Ovary (tissue), 3 donors: Measurements from ENCODE around the gene AUTS2.

Experiments used
- CTCF ChIP-seq, 3 donors: fragments of 450-650 bp in 2 of 3; fragments of 200-600 bp in 1 of 3; IDR thresholded peaks; one replicate each; pipeline versions ENCODE4 v1.5.1 to v1.8.0; 2016 to 2022; ENCODE audit warnings: antibody characterized with exemption in 3 of 3, mild to moderate bottlenecking in 1 of 3
- POLR2A ChIP-seq: fragments of 450-650 bp; IDR thresholded peaks from one replicate; pipeline ENCODE4 v1.6.1; 2017; ENCODE audit warnings: antibody characterized with exemption, mild to moderate bottlenecking, moderate library complexity
- donor health status: DM: no; HTN: no; CAD: no.

DNA sequence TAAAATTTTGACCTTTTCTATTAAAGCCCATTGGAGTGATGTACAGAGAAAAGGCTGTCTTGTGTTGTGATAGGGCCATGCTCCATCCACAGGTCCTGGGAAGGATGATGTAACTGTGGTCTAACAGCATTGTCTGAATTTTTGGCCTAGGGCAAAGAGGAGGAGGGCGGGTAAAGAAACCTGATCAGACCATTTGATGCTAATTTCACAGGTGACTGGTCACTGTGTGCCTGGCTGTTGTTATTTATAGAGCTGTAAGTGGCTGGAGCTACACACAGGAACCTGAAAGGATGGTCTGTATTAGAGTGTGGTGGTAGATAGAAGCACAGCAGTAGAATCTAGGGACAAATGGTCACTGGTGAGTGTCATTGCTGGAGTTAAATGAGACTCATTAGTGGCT lies 182.1 kb downstream of the AUTS2 start:
- TF ChIP-seq POLR2A, result no peak
- no peak for TF ChIP-seq CTCF (IDR thresholded peaks at IDR 0.05)
